Prostate gland (tissue), 2 donors: ENCODE results near the gene PTBP1.

Source experiments
- POLR2A ChIP-seq: fragments of 450-650 bp; IDR thresholded peaks from one replicate; pipeline ENCODE4 v1.6.1; 2016; ENCODE audit warnings: antibody characterized with exemption, mild to moderate bottlenecking
- POLR2AphosphoS5 ChIP-seq: sonication (generic); formaldehyde crosslinking; IDR thresholded peaks from one replicate; pipeline ENCODE4 v1.6.1; 2017; ENCODE audit warnings: antibody characterized with exemption
- TF ChIP-seq, protein P1 (sequence below), 4 experiments: fragments of 200-600 bp in 2 of 4; fragments of 450-650 bp in 2 of 4; sonication (generic) in 2 of 4; IDR thresholded peaks; 1 replicate in 3 of 4; 2 replicates in 1 of 4; pipeline ENCODE4 v1.5.1; 2016 to 2019; ENCODE audit warnings: antibody characterized with exemption in 4 of 4, mild to moderate bottlenecking in 2 of 4, moderate library complexity in 2 of 4

DNA sequence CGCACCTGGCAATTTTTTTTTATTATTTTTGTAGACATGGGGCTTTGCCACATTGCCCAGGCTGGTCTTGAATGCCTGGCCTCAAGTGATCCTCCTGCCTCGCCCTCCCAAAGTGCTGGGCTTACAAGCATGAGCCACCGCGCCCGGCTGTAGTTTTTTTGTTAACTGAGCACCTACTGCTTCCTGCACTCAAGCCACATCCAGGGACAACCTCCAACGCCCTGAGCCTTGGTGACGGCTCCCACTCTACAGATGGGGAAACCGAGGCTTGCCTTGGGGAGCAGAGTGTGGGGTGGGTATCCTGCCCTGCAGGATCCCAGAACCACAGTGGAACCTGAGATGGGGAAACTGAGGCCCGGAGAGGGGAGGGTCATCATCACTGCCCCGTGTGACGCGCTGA lies 57.9 kb downstream of the PTBP1 start:
- TF ChIP-seq, protein P1, sequence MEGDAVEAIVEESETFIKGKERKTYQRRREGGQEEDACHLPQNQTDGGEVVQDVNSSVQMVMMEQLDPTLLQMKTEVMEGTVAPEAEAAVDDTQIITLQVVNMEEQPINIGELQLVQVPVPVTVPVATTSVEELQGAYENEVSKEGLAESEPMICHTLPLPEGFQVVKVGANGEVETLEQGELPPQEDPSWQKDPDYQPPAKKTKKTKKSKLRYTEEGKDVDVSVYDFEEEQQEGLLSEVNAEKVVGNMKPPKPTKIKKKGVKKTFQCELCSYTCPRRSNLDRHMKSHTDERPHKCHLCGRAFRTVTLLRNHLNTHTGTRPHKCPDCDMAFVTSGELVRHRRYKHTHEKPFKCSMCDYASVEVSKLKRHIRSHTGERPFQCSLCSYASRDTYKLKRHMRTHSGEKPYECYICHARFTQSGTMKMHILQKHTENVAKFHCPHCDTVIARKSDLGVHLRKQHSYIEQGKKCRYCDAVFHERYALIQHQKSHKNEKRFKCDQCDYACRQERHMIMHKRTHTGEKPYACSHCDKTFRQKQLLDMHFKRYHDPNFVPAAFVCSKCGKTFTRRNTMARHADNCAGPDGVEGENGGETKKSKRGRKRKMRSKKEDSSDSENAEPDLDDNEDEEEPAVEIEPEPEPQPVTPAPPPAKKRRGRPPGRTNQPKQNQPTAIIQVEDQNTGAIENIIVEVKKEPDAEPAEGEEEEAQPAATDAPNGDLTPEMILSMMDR (IDR thresholded peaks at IDR 0.05) = no peak
- no peak for TF ChIP-seq POLR2AphosphoS5
- TF ChIP-seq POLR2A = no peak
